Lung (tissue), 12 donors: ENCODE results near the gene CREB3. TPM values are rescaled to one million over a fixed set of nuclear protein-coding genes. Genes with fewer than 3 reads are reported as not detected.

Source experiments
- ATAC-seq: fragments of 200-7000 bp; cut with Tn5 transposase; one replicate; pipeline ENCODE4 v1.9.1; 2020; ENCODE audit warnings: moderate number of reproducible peaks; ENCODE audit not compliant: insufficient read depth, low FRiP score
- DNase-seq, 3 donors: peaks; one replicate each; pipeline ENCODE4 v3.0.0-alpha.2; 2013 to 2017
- H3K27ac ChIP-seq, 2 donors: one replicate each; pipeline ENCODE4 v1.5.1; 2013; ENCODE audit warnings: mild to moderate bottlenecking in 2 of 2, moderate library complexity in 2 of 2, control low read depth in 1 of 2, inconsistent platforms in 1 of 2, low read depth in 1 of 2, low read length in 1 of 2
- H3K27me3 ChIP-seq, 3 donors: one replicate each; pipeline ENCODE4 v1.5.1; 2013; ENCODE audit warnings: low read length in 2 of 3; ENCODE audit not compliant: control insufficient read depth in 3 of 3, insufficient read depth in 3 of 3
- H3K36me3 ChIP-seq, 4 donors: one replicate each; pipeline ENCODE4 v1.5.1; 2013; ENCODE audit warnings: low read length in 4 of 4, mild to moderate bottlenecking in 1 of 4, moderate library complexity in 1 of 4; ENCODE audit not compliant: control insufficient read depth in 4 of 4, insufficient read depth in 4 of 4
- H3K4me1 ChIP-seq, 5 donors: one replicate each; pipeline ENCODE4 v1.5.1; 2013; ENCODE audit warnings: low read length in 5 of 5, mild to moderate bottlenecking in 2 of 5, moderate library complexity in 1 of 5; ENCODE audit not compliant: control insufficient read depth in 5 of 5, insufficient read depth in 5 of 5
- H3K4me3 ChIP-seq: one replicate; pipeline ENCODE4 v1.5.1; 2013; ENCODE audit warnings: mild to moderate bottlenecking, control low read depth, moderate library complexity
- H3K9ac ChIP-seq, 2 donors: one replicate each; pipeline ENCODE4 v1.5.1; 2013; ENCODE audit warnings: low read length in 2 of 2, control low read depth in 1 of 2; ENCODE audit not compliant: insufficient read depth in 1 of 2
- H3K9me3 ChIP-seq, 4 donors: one replicate each; pipeline ENCODE4 v1.5.1; 2013; ENCODE audit warnings: low read length in 3 of 4, mild to moderate bottlenecking in 1 of 4, moderate library complexity in 1 of 4; ENCODE audit not compliant: control insufficient read depth in 4 of 4, insufficient read depth in 3 of 4
- WGBS, 2 donors: extraction: QIAGEN DNeasy Blood & Tissue Kit; methylation state at CpG; one replicate each; pipeline ENCODE4 v1.1.7; 2013; 5-methylcytosine and 5-hydroxymethylcytosine counted together
- polyA plus RNA-seq, 2 donors: library from polyadenylated mRNA; stranded (reverse); fragments of 200-250 nt; gene quantifications; one replicate each; pipeline ENCODE4 v1.2.1, GENCODE V29; 2013
- total RNA-seq, 2 donors: library from RNA; depleted of rRNA in 1 of 2; stranded (reverse); fragments of >200 nt in 1 of 2; gene quantifications; one replicate each; pipeline ENCODE4 v1.2.1, GENCODE V29; 2014 to 2021
- TF ChIP-seq, protein P1 (sequence below): IDR thresholded peaks from 2 replicates; pipeline ENCODE4 v1.5.1; 2012; ENCODE audit warnings: mild to moderate bottlenecking; ENCODE audit errors: control extremely low read depth, extremely low read depth
- donor health status: control.
- donor health status: control.
- donor health status: Bipolar disorder and iron deficiency.
- donor health status: healthy.
- donor health status: DM: yes; HTN: yes; CAD: no.

Gene CREB3
- total and polyA plus RNA-seq, 4 donors: 25.1 to 43.3 (median 38.9) TPM

DNA sequence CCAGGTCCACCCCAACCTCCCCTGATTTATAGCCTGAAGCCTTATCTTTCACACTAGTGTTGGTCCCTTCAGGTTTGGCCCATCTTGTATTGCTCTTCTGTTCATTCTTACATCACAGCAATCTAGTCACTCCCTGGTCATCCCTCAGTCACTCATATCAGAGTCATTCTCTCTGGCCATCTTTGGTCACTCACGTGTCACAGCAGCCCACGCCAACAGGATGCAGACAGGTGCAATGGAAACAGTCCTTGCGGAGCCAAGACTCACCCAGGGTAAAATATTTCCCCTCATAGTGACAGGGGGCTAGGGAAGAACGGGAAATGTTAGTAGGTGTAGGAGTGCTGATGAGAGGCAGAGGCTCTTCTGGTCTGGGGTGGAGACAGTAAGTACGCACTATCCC lies 21.0 kb downstream of the CREB3 start:
- H3K9me3 ChIP-seq: no peaks in the 10 kb centered on the region
- DNase-seq: no peak
- TF ChIP-seq, protein P1, sequence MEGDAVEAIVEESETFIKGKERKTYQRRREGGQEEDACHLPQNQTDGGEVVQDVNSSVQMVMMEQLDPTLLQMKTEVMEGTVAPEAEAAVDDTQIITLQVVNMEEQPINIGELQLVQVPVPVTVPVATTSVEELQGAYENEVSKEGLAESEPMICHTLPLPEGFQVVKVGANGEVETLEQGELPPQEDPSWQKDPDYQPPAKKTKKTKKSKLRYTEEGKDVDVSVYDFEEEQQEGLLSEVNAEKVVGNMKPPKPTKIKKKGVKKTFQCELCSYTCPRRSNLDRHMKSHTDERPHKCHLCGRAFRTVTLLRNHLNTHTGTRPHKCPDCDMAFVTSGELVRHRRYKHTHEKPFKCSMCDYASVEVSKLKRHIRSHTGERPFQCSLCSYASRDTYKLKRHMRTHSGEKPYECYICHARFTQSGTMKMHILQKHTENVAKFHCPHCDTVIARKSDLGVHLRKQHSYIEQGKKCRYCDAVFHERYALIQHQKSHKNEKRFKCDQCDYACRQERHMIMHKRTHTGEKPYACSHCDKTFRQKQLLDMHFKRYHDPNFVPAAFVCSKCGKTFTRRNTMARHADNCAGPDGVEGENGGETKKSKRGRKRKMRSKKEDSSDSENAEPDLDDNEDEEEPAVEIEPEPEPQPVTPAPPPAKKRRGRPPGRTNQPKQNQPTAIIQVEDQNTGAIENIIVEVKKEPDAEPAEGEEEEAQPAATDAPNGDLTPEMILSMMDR: no peak
- no peak for ATAC-seq
- H3K9ac ChIP-seq: no peak overlapping the region
- H3K4me3 ChIP-seq: no peak overlapping the region
- H3K27ac ChIP-seq: no peak overlapping the region
- H3K4me1 ChIP-seq: peaks cover 0 to 26% (median 13%) of the 10 kb centered on the region in 5 donors
- WGBS, 2 donors: 90 to 95% methylated on average over 5 of the region's 5 CpGs
- H3K36me3 ChIP-seq: peaks cover 10 to 42% (median 37%) of the 10 kb centered on the region in 4 donors
- no peaks in the 10 kb centered on the region for H3K27me3 ChIP-seq

DNA sequence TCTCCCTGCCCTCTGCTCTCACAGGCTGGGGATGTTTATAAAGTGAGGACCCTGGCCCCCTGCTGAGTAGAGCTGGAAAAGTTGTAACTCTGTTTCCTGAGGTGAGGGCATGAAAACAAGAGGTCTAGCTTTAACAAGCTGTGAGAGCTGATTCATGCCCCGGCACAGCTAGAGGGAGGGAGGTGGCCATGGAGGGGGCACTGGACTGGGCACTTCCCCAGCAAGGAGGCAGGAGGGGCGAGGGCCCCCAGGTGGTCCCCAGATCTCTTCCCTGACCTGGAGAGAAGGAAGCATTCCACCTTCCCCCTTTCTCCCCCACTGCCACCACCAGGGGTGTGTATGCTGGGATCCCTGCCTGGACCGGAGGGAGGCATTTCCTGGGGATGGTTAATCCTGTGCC lies 21.8 kb downstream of the CREB3 start, which contains the start of gene MSMP:
MSMP (minus strand) TSS at position 13 of the 400 bp plus-strand sequence. CDS start 147 bp downstream, outside the sequence.
- Histone ChIP-seq H3K4me3 (no peak within 1 kb of the TSS), H3K9me3 (no peaks in the 10 kb centered on the region), H3K9ac (no peak within 1 kb of the TSS), H3K4me1 (peaks cover 0 to 31% (median 13%) of the 10 kb centered on the region in 5 donors), H3K36me3 (peaks cover 10 to 42% (median 37%) of the 10 kb centered on the region in 4 donors), H3K27me3 (no peaks in the 10 kb centered on the region), H3K27ac (peak within 1 kb of the TSS in 1 of 2 donors; percentile 51)
- ATAC-seq (no peak), DNase-seq (no peak)
- TF ChIP-seq, protein P1: no peak
- 48 to 55% methylated on average over 3 of the region's 3 CpGs for WGBS, 2 donors

DNA sequence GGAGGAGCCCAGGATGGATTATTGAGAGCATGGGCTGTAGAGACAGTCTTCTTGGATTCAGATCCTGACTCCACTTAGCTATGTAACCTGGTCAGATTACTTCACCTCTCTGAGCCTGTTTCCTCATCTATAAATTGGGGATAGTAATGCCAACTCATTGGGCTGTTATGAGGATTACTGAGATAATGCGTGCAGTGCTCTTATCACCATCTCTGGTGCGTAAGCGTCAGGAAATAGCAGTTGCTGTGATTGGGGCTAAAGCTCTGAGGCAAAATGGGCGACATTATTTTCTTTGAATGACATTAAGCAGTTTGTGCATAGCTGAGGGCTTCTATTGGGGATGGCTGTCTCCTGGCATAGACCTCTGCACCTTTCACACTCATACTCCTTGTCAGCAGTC lies 22.6 kb downstream of the CREB3 start:
- Histone ChIP-seq H3K27ac (no peak overlapping the region), H3K4me1 (peaks cover 0 to 26% (median 13%) of the 10 kb centered on the region in 5 donors), H3K27me3 (no peaks in the 10 kb centered on the region), H3K9ac (no peak overlapping the region), H3K4me3 (no peak overlapping the region), H3K36me3 (peaks cover 10 to 42% (median 37%) of the 10 kb centered on the region in 4 donors), H3K9me3 (no peaks in the 10 kb centered on the region)
- ATAC-seq (no peak), DNase-seq (no peak)
- TF ChIP-seq, protein P1: no peak
- WGBS, 2 donors: 89 to 95% methylated on average over 4 of the region's 4 CpGs
